Body of pancreas (tissue), 4 donors: Measurements from ENCODE around the gene RCCD1.

Experiments
- CTCF ChIP-seq, 7 experiments: fragments of 450-650 bp in 4 of 7; fragments of 200-600 bp in 3 of 7; sonication (generic) in 3 of 7; IDR thresholded peaks; one replicate each; pipeline ENCODE4 v1.5.1; 2016 to 2019; ENCODE audit warnings: antibody characterized with exemption in 7 of 7
- POLR2A ChIP-seq, 3 donors: fragments of 450-650 bp; IDR thresholded peaks; one replicate each; pipeline ENCODE4 v1.6.1; 2016; ENCODE audit warnings: antibody characterized with exemption in 3 of 3, mild to moderate bottlenecking in 2 of 3

GRCh38 chr15:90914305-90915080, 40.2 kb upstream of the RCCD1 start:
- TF ChIP-seq CTCF (IDR thresholded peaks at IDR 0.05) (no peak), POLR2A (IDR thresholded peaks at IDR 0.05) (no peak)
